ENCODE data around the gene GLI2.

GLI2 gene

GRCh38 chr2:120774557-120775160 lies 39.0 kb downstream of the GLI2 start:
- Histone ChIP-seq H3K27me3 (replicated peaks; ENCODE audit: insufficient read depth, low read length) (no peaks in the 10 kb centered on the region; the same call in 1 of the 2 replicates), H3K4me3 (ENCODE audit: low read length) (no peak overlapping the region), H3K27ac (ENCODE audit: low read length) (no peak overlapping the region), H3K79me2 (ENCODE audit: low read length) (no peaks in the 10 kb centered on the region), H3K4me1 (ENCODE audit: low read length) (no peaks in the 10 kb centered on the region), H3K36me3 (replicated peaks; ENCODE audit: insufficient read depth, low read length) (no peaks in the 10 kb centered on the region), H4K20me1 (ENCODE audit: insufficient read depth, low read length) (no peaks in the 10 kb centered on the region), H3K9me2 (replicated peaks; ENCODE audit: insufficient read depth, low read length) (no peaks in the 10 kb centered on the region), H3K4me2 (ENCODE audit: low read depth, low read length) (no peak overlapping the region), H2AFZ (ENCODE audit: low read length) (no peak overlapping the region), H3K9ac (ENCODE audit: low read length) (no peak overlapping the region), H3K9me3 (replicated peaks; ENCODE audit: insufficient read depth, low read length) (no peaks in the 10 kb centered on the region), H3F3A (ENCODE audit: insufficient read depth, low read length) (no peaks in the 10 kb centered on the region)
- TF ChIP-seq CTCF (IDR thresholded peaks at IDR 0.05; ENCODE audit: low read length) (no peak), EZH2phosphoT487 (IDR thresholded peaks at IDR 0.05; ENCODE audit: low read length) (no peak), EZH2 (optimal IDR thresholded peaks at IDR 0.05; ENCODE audit: low read depth, low read length) (no peak)
- DNase-seq: no peak

GRCh38 chr2:120775194-120775593 lies 39.5 kb downstream of the GLI2 start:
- H3F3A ChIP-seq (ENCODE audit: insufficient read depth, low read length): no peaks in the 10 kb centered on the region
- H3K9me2 ChIP-seq (replicated peaks; ENCODE audit: insufficient read depth, low read length): no peaks in the 10 kb centered on the region
- no peaks in the 10 kb centered on the region for H3K79me2 ChIP-seq (ENCODE audit: low read length)
- H2AFZ ChIP-seq (ENCODE audit: low read length): no peak overlapping the region
- H3K4me3 ChIP-seq (ENCODE audit: low read length): no peak overlapping the region
- no peak overlapping the region for H3K27ac ChIP-seq (ENCODE audit: low read length)
- no peaks in the 10 kb centered on the region for H3K9me3 ChIP-seq (replicated peaks; ENCODE audit: insufficient read depth, low read length)
- no peaks in the 10 kb centered on the region; the same call in 1 of the 2 replicates for H3K27me3 ChIP-seq (replicated peaks; ENCODE audit: insufficient read depth, low read length)
- H3K9ac ChIP-seq (ENCODE audit: low read length): no peak overlapping the region
- no peak for TF ChIP-seq EZH2phosphoT487 (IDR thresholded peaks at IDR 0.05; ENCODE audit: low read length)
- no peak for TF ChIP-seq EZH2 (optimal IDR thresholded peaks at IDR 0.05; ENCODE audit: low read depth, low read length)
- no peak for TF ChIP-seq CTCF (IDR thresholded peaks at IDR 0.05; ENCODE audit: low read length)
- H3K4me1 ChIP-seq (ENCODE audit: low read length): no peaks in the 10 kb centered on the region
- DNase-seq: no peak
- H3K36me3 ChIP-seq (replicated peaks; ENCODE audit: insufficient read depth, low read length): no peaks in the 10 kb centered on the region
- H3K4me2 ChIP-seq (ENCODE audit: low read depth, low read length): no peak overlapping the region
- H4K20me1 ChIP-seq (ENCODE audit: insufficient read depth, low read length): no peaks in the 10 kb centered on the region

- Histone ChIP-seq H3K79me2 (ENCODE audit: low read length) (no peaks in the 10 kb centered on the region), H3K9ac (ENCODE audit: low read length) (no peak overlapping the region), H4K20me1 (ENCODE audit: insufficient read depth, low read length) (no peaks in the 10 kb centered on the region), H3K36me3 (replicated peaks; ENCODE audit: insufficient read depth, low read length) (no peaks in the 10 kb centered on the region), H3K4me1 (ENCODE audit: low read length) (no peaks in the 10 kb centered on the region), H3F3A (ENCODE audit: insufficient read depth, low read length) (no peaks in the 10 kb centered on the region), H3K4me3 (ENCODE audit: low read length) (no peak overlapping the region), H3K27me3 (replicated peaks; ENCODE audit: insufficient read depth, low read length) (no peaks in the 10 kb centered on the region; the same call in 1 of the 2 replicates), H3K27ac (ENCODE audit: low read length) (no peak overlapping the region), H3K9me2 (replicated peaks; ENCODE audit: insufficient read depth, low read length) (no peaks in the 10 kb centered on the region), H3K9me3 (replicated peaks; ENCODE audit: insufficient read depth, low read length) (no peaks in the 10 kb centered on the region), H2AFZ (ENCODE audit: low read length) (no peak overlapping the region), H3K4me2 (ENCODE audit: low read depth, low read length) (no peak overlapping the region)
- DNase-seq: no peak
- TF ChIP-seq CTCF (IDR thresholded peaks at IDR 0.05; ENCODE audit: low read length): no peak
- no peak for TF ChIP-seq EZH2phosphoT487 (IDR thresholded peaks at IDR 0.05; ENCODE audit: low read length)
- TF ChIP-seq EZH2 (optimal IDR thresholded peaks at IDR 0.05; ENCODE audit: low read depth, low read length): no peak
These were observed 40.3 kb downstream of the GLI2 start for GRCh38 chr2:120775801-120776589.

Measured in MM.1S (cell line).